GM18502 (cell line): ENCODE data around the gene FAM47A.

Experiments
- ATAC-seq: cut with Tn5 transposase; IDR thresholded peaks from one replicate; pipeline ENCODE4 v1.9.1; 2021; ENCODE audit warnings: mild to moderate bottlenecking; ENCODE audit not compliant: unreplicated experiment, poor library complexity

Gene FAM47A

DNA sequence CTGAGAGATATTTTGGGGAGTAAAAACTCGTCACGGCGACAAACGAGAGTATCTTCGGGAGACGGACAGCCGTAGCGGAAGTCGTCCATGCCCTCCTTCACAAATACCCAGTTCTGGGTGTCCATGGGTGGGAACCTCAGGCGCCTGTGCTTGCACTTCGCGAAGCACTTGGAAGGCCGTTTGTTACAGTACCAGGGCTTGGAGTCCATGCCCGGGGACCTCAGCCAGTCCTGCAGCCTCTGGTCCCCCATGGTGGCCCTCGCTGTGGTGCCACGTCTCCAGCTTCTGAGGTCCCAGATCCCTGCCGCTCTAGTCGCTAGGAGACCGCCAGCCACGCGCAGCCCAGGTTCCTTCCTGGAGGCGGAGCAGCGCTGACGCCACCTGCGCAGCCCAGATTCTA lies at the start of gene FAM47A:
Gene FAM47A, minus strand, starts transcription at position 287 of the 400 bp plus-strand sequence. Its CDS starts 36 bp downstream, at position 251.
- ATAC-seq = no peak

DNA sequence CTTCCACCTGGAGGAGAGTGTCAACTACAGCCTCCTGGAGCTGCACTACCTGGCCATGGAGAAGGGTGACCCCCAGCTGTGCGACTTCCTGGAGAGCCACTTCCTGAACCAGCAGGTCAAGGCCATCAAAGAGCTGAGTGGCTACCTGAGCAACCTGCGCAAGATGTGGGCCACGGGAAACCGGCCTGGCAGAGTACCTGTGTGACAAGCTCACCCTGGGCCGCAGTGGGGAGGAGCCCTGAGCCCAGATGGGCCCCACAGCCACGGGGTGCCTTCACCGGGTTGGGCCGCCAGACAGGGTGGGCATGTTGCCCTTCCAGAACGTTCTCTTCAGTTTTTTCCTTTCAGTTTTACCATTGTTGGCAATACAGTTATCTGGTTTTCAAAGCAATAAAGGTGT lies 15.2 kb upstream of the FAM47A start:
- no peak for ATAC-seq

DNA sequence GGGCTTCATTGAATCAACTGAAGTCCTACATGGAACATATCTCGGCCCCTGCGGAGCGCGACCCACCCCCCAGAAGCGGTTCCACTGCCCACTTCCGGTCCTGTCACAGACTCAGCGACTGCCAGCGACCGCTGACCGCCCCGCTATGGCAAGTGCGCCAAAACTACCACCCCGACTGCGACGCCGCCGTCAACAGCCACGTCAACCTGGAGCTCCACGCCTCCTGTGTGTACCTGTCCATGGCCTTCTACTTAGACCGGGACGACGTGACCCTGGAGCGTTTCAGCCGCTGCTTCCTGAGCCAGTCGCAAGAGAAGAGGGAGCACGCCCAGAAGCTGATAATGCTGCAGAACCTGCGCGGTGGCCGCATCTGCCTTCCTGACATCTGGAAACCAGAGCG lies 14.8 kb upstream of the FAM47A start:
- no peak for ATAC-seq

DNA sequence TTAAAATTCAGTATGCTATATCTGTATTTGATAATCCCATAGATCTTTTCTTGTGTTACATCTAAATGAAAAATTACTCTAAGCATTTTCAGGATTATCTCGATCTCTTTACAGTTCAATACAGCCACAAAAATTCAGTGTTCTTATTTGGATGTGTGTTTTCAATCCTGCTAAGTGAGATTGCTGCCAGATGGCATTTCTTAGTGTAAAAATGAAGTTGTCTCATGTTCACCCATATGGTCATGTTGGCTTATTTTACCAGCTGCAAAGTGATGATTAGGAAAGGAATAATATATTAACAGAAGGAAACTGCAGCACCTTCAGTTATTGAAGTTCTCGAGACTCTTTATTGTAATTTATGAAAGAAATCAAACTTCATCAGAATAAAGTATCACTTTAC lies 12.1 kb upstream of the FAM47A start:
- ATAC-seq = no peak

DNA sequence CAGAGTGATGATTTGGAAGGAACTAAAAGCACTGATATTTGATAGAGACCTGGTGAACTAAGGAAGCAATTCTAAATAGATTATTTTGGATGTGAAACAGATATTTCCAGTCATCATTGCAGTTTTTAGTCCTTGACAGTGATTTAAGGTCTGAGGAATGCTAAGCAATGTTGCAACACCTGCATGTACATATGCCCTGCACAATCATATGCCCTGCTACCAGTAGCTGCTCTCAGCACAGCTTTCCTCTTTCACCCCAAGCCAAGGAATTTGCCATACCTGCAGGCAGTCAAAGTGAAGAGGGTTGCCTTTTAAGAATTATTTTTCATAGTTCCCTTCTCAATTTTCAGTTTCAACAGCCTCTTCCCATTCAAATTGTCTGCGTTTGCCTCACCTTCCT lies 8.7 kb upstream of the FAM47A start:
- no peak for ATAC-seq

DNA sequence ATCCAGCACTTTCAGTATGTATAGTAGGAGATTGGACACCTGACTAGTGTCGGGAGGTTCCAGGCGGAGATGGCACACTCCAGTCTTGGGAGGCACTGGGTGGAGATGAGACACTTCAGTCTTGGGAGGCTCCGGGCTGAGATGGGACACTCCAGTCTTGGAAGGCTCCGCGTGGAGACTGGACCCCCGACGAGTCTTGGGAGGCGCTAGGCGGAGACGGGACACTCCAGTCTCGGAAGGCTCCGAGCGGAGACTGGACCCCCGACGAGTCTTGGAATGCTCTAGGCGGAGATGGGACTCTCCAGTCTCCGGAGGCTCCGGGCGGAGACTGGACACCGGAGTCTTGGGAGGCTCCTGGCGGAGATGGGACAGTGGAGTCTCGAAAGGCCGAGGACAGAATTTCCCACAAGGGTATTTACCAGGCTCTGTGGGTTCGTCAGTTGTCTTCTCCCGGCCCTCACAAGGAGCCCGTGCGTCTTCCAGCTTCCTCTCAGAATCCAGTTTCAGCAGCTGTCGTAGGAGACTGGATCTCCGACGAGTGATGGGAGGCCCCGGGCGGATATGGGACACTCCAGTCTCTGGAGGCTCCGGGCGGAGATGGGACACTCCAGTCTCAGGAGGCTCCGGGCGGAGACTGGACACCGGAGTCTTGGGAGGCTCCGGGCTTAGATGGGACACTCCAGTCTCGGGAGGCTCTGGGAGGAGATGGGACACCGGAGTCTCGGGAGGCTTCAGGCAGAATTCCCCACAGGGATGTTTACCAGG lies 952 bp downstream of the FAM47A start:
- no peak for ATAC-seq

DNA sequence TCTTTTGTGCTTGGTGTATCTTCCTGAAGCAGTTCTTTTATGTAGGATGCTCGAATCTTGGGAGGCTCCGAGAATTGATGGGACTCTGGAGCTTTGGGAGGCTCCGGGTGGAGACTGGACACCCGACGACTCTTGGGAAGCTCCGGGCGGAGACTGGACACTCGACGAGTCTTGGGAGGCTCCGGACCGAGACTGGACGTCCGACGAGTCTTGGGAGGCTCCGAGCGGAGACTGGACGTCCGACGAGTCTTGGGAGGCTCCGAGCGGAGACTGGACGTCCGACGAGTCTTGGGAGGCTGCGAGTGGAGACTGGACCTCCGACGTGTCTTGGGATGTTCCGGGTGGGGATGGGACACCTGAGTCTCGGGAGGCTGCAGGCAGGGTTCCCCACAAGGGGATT lies 1.6 kb downstream of the FAM47A start:
- no peak for ATAC-seq

DNA sequence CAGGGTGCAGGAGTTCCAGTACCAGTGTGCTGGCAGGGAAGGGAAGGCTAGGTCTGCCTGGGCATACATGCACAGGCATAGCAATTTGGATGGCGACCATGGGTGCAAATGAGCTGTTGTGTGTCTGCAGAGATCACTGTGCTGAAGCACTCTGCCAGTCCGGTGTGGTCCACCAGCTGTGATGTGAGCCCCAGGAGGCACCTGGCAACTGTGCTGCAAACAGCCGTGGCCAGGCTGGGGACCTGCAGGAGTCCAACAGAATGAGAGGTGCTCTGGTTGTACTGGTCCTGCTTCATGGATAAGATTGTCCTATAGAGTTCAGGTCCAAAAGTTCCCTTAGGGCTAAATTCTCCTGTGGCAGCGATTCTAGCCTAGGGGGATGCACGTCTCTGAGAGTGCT lies 6.1 kb downstream of the FAM47A start:
- no peak for ATAC-seq

DNA sequence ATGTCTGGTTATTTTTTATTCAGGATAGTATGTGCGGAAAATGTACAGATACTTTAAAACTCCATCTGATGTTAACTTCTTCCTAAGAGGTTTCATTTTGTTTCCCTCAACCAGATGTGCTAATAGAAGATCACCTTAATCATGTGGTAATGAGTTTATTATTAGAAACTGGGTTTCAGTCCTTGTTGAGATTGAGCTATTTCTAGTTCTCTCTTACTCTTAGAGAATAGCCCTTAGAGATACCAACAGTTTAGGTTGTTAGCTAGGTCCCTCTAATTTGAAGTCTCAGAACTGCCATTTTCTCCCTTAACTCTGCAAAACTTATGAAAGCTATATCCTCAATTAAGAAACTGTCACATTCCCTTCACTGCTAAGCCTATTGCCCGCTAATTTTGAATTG lies 13.0 kb downstream of the FAM47A start:
- ATAC-seq = no peak

DNA sequence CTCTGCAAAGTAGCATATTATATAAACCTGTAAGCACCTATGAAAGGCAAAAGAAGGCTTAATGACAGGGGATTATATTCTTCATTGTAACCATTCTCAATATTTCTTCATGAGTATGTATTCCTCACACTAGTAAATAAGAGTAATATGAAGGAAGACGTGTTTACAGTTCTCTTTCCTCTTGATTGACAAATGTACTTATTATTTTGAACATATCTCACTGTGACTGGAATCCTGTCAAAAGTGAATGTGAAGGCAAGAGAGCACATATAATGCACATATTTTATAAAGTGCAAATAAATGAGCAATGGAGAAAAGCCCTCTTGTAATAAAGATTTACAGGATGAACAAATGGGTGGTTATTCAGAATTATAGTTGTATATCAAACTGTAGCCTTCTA lies 19.7 kb downstream of the FAM47A start:
- ATAC-seq = no peak
